ENCODE data around the gene C1QTNF8.

DNA sequence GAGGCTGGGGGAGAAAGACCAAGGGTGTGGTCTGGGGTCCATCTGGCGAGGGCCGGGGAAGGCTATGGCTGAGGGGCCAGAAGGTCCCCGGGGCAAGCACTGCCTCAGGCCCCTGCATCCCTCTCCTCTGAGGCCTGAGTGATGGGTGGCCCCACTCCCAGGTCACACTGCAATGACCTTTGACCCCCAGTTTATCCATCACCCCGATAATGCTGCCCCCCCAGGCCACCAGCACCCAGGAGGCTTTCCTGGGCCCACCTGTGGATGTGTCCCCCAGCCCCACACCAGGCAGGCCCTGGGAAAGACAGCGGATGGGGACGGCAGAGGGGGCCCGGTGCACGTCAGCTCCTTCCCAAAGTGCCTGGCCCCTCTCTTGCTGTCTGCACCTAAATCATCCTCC lies 34.3 kb upstream of the C1QTNF8 start:
- no peak for TF ChIP-seq ASH2L (IDR thresholded peaks at IDR 0.05; ENCODE audit: low read length)
- no peak for TF ChIP-seq EZH2 (IDR thresholded peaks at IDR 0.05; ENCODE audit: low read depth, low read length, severe bottlenecking)
- TF ChIP-seq CEBPB (IDR thresholded peaks at IDR 0.05; ENCODE audit: low read depth, low read length) = no peak
- TF ChIP-seq MAFK (IDR thresholded peaks at IDR 0.05; ENCODE audit: low read depth, low read length) = no peak

Data from H1 (cell line).